Glutamatergic neuron (in vitro differentiated cells): ENCODE data around the gene RAB7B. TPM values are rescaled to one million over a fixed set of nuclear protein-coding genes. Genes with fewer than 3 reads are reported as not detected.

Experiments used
- DNase-seq: peaks from one replicate; pipeline ENCODE4 v3.0.0; 2022
- H3K27ac Mint-ChIP-seq: one replicate; pipeline ENCODE4 v1.8.0; 2020; ENCODE audit warnings: mild to moderate bottlenecking, mixed read lengths, inconsistent platforms; ENCODE audit not compliant: unreplicated experiment
- H3K27me3 Mint-ChIP-seq: one replicate; pipeline ENCODE4 v1.8.0; 2020; ENCODE audit warnings: mild to moderate bottlenecking, moderate library complexity, mixed read lengths, inconsistent platforms; ENCODE audit not compliant: unreplicated experiment
- H3K36me3 Mint-ChIP-seq: one replicate; pipeline ENCODE4 v1.8.0; 2020; ENCODE audit warnings: mild to moderate bottlenecking, mixed read lengths, inconsistent platforms; ENCODE audit not compliant: unreplicated experiment
- H3K4me1 Mint-ChIP-seq: one replicate; pipeline ENCODE4 v1.8.0; 2020; ENCODE audit warnings: mild to moderate bottlenecking, low read depth, mixed read lengths, inconsistent platforms; ENCODE audit not compliant: unreplicated experiment
- H3K4me3 Mint-ChIP-seq: one replicate; pipeline ENCODE4 v1.8.0; 2020; ENCODE audit warnings: mild to moderate bottlenecking, mixed read lengths, inconsistent platforms; ENCODE audit not compliant: unreplicated experiment
- H3K9me3 Mint-ChIP-seq: one replicate; pipeline ENCODE4 v1.8.0; 2020; ENCODE audit warnings: mild to moderate bottlenecking, moderate library complexity, mixed read lengths, inconsistent platforms; ENCODE audit not compliant: unreplicated experiment
- CTCF ChIP-seq: fragments of 200-600 bp; sonication (generic); IDR thresholded peaks from one replicate; pipeline ENCODE4 v1.5.0; 2021; ENCODE audit not compliant: partially characterized antibody, unreplicated experiment
- total RNA-seq: library from RNA; stranded (reverse); fragmentation: NEBNext Ultra II Directional; extraction: Animal tissue kit (Norgen Biotek cat#: 25700); gene quantifications from one replicate; pipeline ENCODE4 v1.2.1, GENCODE V29; 2021; ENCODE audit not compliant: unreplicated experiment

RAB7B gene
- total RNA-seq, 1 donor from 2014 or later, result not detected

GRCh38 chr1:206048582-206048981 lies 45.4 kb upstream of the RAB7B start:
- Mint-ChIP-seq H3K4me1 (no peaks in the 10 kb centered on the region), H3K4me3 (no peak overlapping the region), H3K27ac (no peak overlapping the region), H3K36me3 (peaks cover 5% of the 10 kb centered on the region), H3K9me3 (no peaks in the 10 kb centered on the region), H3K27me3 (peaks cover 2% of the 10 kb centered on the region)
- no peak for TF ChIP-seq CTCF
- DNase-seq, result no peak

DNA sequence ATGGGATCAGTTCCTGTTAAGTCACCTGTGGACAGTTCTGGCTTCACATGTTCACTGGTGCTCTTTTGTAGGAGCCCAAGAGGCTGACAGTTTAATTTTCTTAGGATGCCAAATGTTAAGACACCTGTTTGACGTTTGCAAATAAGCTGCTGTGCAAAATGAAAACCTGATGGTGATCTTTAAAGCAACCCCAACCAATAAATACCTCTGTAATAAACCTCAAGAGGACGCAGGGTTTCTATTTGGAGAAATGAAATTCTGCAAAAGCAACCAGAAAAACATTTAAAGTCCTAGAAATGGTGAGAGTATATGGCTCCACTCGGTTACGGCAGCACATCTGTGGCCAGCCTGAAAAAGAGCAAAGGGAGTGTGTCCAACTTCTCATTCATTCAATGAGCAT lies 44.1 kb upstream of the RAB7B start:
- Mint-ChIP-seq H3K36me3 (no peaks in the 10 kb centered on the region), H3K27ac (no peak overlapping the region), H3K27me3 (peaks cover 2% of the 10 kb centered on the region), H3K9me3 (no peaks in the 10 kb centered on the region), H3K4me3 (no peak overlapping the region), H3K4me1 (no peaks in the 10 kb centered on the region)
- DNase-seq, result no peak
- no peak for TF ChIP-seq CTCF

GRCh38 chr1:206041640-206042039 lies 38.4 kb upstream of the RAB7B start:
- Mint-ChIP-seq H3K4me1 (no peaks in the 10 kb centered on the region), H3K4me3 (no peak overlapping the region), H3K9me3 (no peaks in the 10 kb centered on the region), H3K27me3 (no peaks in the 10 kb centered on the region), H3K36me3 (no peaks in the 10 kb centered on the region), H3K27ac (no peak overlapping the region)
- no peak for TF ChIP-seq CTCF
- DNase-seq, result no peak

DNA sequence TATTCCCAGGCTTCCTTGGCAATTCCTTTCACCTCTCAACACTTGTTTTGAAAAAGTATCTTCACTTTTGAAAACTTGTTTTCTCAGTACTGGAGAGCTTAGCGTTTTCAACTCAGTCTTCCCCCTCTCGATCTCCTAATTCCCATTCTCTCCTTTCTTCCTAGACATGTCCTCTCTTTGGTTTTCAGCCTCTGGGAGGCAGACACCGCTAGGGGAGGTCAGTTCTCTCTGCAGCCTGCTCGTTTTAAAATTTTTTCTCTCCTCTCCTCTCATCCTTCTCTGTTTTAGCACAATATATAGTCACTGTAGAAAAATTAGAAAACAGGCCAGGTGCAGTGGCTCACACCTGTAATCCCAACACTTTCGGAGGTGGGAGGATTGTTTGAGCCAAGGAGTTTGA lies 37.1 kb upstream of the RAB7B start:
- TF ChIP-seq CTCF, result no peak
- Mint-ChIP-seq H3K36me3 (no peaks in the 10 kb centered on the region), H3K27me3 (no peaks in the 10 kb centered on the region), H3K4me3 (no peak overlapping the region), H3K27ac (no peak overlapping the region), H3K4me1 (no peaks in the 10 kb centered on the region), H3K9me3 (no peaks in the 10 kb centered on the region)
- no peak for DNase-seq

DNA sequence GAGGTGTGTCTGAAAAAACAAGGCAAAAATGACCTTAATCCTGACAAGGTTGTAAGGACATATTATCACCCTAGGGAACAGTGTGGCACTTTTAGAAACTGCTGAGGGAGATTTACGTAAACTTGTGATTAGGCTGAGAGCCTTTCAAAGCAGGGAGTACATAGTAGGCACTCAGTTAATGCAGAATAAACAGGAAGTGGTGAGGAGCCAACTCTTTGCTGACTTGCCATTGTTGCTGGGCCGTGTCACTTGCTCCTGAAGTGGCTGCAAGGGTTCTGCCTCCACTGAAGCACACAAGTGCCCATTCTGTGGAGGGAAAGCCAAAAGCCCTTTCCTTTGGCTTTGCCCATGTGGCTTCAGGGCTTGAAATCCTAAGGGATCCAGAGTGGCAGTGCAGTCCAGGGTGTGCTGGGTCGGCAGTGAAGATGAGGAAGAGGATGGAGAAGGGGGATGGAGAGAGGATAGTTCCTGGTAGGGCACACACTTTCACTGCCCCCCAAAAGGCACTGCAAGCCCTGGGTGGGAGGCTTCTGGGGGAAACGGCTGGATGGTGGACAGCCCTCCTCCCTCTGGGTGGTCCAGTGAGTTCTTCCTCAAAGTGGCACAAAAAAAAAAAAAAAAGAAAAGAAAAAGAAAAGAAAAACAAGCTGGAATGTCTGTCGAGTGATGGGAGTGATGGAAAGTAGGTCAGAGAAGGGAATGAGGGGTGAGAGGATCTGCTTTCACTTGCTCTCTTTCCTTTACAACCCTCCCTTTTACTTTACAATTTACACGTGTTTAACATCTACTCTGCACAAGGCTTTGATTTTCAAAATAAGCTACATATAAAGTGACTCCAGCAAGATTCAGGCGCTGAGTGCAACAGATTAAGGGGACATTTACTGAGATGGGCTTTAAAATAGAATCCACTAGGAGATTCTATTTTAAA lies 36.1 kb upstream of the RAB7B start:
- TF ChIP-seq CTCF, result no peak
- DNase-seq, result no peak
- Mint-ChIP-seq H3K27me3 (no peaks in the 10 kb centered on the region), H3K4me3 (no peak overlapping the region), H3K36me3 (no peaks in the 10 kb centered on the region), H3K9me3 (no peaks in the 10 kb centered on the region), H3K4me1 (no peaks in the 10 kb centered on the region), H3K27ac (no peak overlapping the region)
